Upper lobe of left lung (tissue), 4 donors: ENCODE measurements around the gene AP1S3.

ENCODE experiments used
- CTCF ChIP-seq, 6 experiments: fragments of 450-650 bp in 4 of 6; fragments of 200-600 bp in 2 of 6; sonication (generic) in 2 of 6; IDR thresholded peaks; one replicate each; pipeline ENCODE4 v1.5.1; 2016 to 2019; ENCODE audit warnings: antibody characterized with exemption in 6 of 6
- POLR2A ChIP-seq, 4 donors: fragments of 450-650 bp; IDR thresholded peaks; one replicate each; pipeline ENCODE4 v1.5.1; 2016 to 2017; ENCODE audit warnings: antibody characterized with exemption in 4 of 4, mild to moderate bottlenecking in 2 of 4

GRCh38 chr2:223832241-223832903 is 5.0 kb downstream of the AP1S3 start:
- TF ChIP-seq POLR2A (IDR thresholded peaks at IDR 0.05): no peak
- TF ChIP-seq CTCF (IDR thresholded peaks at IDR 0.05): no peak
